ENCODE data around the gene DAB2IP. TPM values are rescaled to one million over a fixed set of nuclear protein-coding genes. Genes with fewer than 3 reads are reported as not detected.

DAB2IP gene
- total and polyA plus RNA-seq, 8 donors = 17.5 to 303 (median 45.6) TPM

DNA sequence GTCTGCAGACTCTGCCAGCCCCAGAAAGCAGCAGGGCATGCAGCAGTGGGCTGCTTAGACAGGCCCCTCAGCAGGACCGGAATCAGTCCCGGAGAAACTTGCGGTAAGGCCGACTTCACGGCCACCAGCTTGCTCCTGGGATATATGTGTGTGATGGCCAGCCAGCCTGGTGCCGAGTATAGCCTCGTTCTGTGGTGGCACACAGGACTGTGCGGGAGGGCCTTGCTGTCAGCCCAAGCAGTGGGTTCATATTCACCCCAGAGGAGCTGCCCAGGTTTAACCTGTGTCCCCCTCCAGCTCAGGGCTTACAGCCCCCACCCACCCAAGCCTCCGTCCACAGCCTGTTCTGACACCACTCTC is 112.9 kb downstream of the DAB2IP start:
- TF ChIP-seq POLR2A (IDR thresholded peaks at IDR 0.05) (no peak), EP300 (IDR thresholded peaks at IDR 0.05) (no peak), POLR2AphosphoS5 (IDR thresholded peaks at IDR 0.05) (no peak)
- TF ChIP-seq, protein P1, sequence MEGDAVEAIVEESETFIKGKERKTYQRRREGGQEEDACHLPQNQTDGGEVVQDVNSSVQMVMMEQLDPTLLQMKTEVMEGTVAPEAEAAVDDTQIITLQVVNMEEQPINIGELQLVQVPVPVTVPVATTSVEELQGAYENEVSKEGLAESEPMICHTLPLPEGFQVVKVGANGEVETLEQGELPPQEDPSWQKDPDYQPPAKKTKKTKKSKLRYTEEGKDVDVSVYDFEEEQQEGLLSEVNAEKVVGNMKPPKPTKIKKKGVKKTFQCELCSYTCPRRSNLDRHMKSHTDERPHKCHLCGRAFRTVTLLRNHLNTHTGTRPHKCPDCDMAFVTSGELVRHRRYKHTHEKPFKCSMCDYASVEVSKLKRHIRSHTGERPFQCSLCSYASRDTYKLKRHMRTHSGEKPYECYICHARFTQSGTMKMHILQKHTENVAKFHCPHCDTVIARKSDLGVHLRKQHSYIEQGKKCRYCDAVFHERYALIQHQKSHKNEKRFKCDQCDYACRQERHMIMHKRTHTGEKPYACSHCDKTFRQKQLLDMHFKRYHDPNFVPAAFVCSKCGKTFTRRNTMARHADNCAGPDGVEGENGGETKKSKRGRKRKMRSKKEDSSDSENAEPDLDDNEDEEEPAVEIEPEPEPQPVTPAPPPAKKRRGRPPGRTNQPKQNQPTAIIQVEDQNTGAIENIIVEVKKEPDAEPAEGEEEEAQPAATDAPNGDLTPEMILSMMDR (IDR thresholded peaks at IDR 0.05) = no peak
- H3K27me3 ChIP-seq = no peaks in the 10 kb centered on the region
- H3K27ac ChIP-seq = peak overlapping the region; percentile 15 to 79 (median 74)
- DNase-seq = no peak
- intact Hi-C loops (cut with DNase I; ENCODE audit: low total_unique reads) = no loop called here
- H3K4me1 ChIP-seq = peaks cover 19 to 28% (median 21%) of the 10 kb centered on the region in 4 donors
- WGBS, 5 donors = 81 to 95% (median 84%) methylated on average over 9 of the region's 9 CpGs
- no peaks in the 10 kb centered on the region for H3K9me3 ChIP-seq
- peaks cover 74 to 100% (median 96%) of the 10 kb centered on the region in 4 donors for H3K36me3 ChIP-seq
- no peak overlapping the region for H3K4me3 ChIP-seq

DNA sequence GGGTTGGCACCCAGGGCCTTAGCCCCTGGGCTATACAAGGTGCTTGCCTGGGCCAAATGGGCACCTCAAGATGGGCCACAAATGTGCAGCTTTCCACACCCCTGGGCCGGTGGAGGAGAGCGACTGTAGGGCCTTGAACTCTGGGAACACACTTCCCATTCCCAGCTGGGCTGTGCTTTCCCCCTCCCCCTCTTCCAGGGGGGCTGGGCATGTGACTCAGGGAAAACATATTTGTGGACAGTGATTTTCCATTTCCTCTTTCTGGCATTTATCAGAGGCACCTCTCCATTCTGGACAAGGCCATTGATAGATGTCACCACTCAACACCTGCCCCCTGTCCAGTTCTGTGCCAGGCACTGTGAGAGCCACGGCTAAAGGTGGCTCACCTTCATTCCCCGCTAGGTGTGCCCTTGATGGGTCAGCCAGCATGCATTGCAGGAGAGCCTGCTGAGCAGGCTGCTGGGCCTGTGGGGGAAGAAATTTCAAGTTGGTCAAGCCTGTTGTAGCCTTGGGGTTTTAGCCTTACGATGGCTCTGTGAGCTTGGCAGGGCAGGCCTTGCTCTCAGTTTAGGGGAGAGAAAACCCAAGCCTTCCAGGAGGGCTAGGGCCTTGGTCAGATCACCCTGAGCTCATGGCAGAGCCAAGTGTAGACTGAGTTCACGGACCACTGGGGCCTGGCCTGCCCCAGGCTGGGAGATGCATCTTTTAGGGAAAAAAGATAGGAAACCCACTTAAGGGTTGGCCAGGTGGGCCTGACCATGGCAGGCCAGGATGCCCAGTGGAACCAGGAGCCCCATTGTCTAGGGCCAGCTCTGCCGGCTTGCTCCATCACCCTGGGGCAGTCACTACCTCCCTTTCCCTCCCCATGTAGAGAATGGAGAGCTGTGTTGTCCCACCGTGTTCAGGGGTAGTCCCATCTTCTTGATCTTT is 113.9 kb downstream of the DAB2IP start:
- WGBS, 5 donors = 43 to 71% (median 44%) methylated on average over 8 of the region's 8 CpGs
- intact Hi-C loops (cut with DNase I; ENCODE audit: low total_unique reads) = no loop called here
- Histone ChIP-seq H3K36me3 (peaks cover 74 to 100% (median 96%) of the 10 kb centered on the region in 4 donors), H3K27ac (peak overlapping the region; percentile 20 to 79 (median 74)), H3K27me3 (no peaks in the 10 kb centered on the region), H3K9me3 (no peaks in the 10 kb centered on the region), H3K4me3 (no peak overlapping the region), H3K4me1 (peaks cover 19 to 28% (median 21%) of the 10 kb centered on the region in 4 donors)
- peak; percentile 69 to 73 for DNase-seq
- TF ChIP-seq POLR2AphosphoS5 (IDR thresholded peaks at IDR 0.05) (peak in 2 of 3 donors; percentile 58 to 83), POLR2A (IDR thresholded peaks at IDR 0.05) (no peak)
- TF ChIP-seq, protein P1 (IDR thresholded peaks at IDR 0.05) = peak in 1 of 7 experiments; percentile 8

DNA sequence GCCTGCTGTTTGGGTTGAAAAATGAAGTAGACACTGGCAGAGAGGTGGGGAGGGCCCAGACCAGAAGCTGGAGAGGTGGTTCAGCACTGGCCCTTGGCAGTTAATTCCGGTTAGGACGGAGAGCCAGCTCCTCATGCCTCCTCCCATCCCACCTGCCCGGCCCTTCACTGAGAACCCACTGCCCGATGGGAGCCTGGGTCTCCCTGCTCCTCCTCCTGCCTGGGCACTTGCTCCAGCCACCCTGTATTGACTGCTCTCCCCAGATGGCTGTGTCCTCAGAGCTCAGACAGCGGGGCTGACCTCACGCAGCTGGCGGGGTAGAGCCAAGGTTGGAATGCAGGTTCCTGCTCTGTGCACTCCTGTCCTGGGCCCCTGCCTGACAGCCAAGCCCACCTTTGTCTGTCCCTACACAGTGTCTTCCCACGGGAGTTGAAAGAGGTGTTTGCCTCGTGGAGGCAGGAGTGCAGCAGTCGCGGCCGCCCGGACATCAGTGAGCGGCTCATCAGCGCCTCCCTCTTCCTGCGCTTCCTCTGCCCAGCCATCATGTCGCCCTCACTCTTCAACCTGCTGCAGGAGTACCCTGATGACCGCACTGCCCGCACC is 114.7 kb downstream of the DAB2IP start:
- 88 to 93% (median 91%) methylated on average over 17 to 19 of the region's 19 CpGs for WGBS, 5 donors
- Histone ChIP-seq H3K27me3 (no peaks in the 10 kb centered on the region), H3K4me1 (peaks cover 19 to 33% (median 26%) of the 10 kb centered on the region in 4 donors), H3K4me3 (no peak overlapping the region), H3K27ac (peak overlapping the region in 4 of 5 donors; percentile 73 to 79 (median 75)), H3K36me3 (peaks cover 69 to 100% (median 96%) of the 10 kb centered on the region in 4 donors), H3K9me3 (no peaks in the 10 kb centered on the region)
- no peak for TF ChIP-seq EP300 (IDR thresholded peaks at IDR 0.05)
- TF ChIP-seq, protein P1 (IDR thresholded peaks at IDR 0.05) = no peak
- TF ChIP-seq POLR2A (IDR thresholded peaks at IDR 0.05) = no peak
- no peak for TF ChIP-seq POLR2AphosphoS5 (IDR thresholded peaks at IDR 0.05)
- no peak for DNase-seq
- intact Hi-C loops (cut with DNase I; ENCODE audit: low total_unique reads) = no loop called here

DNA sequence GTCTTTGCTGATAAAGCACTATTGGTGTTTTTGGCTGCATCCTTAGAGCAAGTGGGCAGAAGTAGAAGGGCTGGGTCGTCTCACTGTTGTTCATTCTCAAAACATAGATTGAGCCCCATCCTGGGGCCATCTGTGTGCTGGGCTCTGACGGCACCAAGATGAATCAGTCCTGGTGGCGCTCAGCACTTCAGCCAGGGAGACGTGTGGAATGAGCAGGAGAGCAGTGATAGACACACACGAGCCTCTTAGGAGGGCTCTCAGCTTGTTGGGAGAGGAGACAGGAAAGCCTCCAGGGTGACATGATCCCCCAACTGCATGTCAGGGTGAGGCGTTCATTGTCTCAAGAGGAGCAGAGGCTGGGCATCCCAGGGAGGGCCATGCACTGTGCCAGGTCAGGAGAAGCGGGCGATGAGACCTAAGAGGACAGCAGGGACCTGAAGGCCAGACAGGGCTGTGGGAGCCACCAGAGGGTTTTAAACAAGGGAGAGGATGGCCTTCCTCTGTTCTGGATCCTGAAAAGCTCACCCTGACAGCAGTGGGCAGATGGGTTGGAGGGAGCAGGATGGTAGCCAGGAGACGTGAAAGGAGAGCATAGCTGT is 115.8 kb downstream of the DAB2IP start:
- DNase-seq = no peak
- peaks cover 19 to 41% (median 35%) of the 10 kb centered on the region in 4 donors for H3K4me1 ChIP-seq
- H3K27ac ChIP-seq = no peak overlapping the region
- TF ChIP-seq EP300 (IDR thresholded peaks at IDR 0.05) = no peak
- TF ChIP-seq POLR2AphosphoS5 (IDR thresholded peaks at IDR 0.05) = no peak
- TF ChIP-seq, protein P1 (IDR thresholded peaks at IDR 0.05) = no peak
- TF ChIP-seq POLR2A (IDR thresholded peaks at IDR 0.05) = no peak
- H3K36me3 ChIP-seq = peaks cover 62 to 100% (median 96%) of the 10 kb centered on the region in 4 donors
- no peak overlapping the region for H3K4me3 ChIP-seq
- no peaks in the 10 kb centered on the region for H3K27me3 ChIP-seq
- 82 to 95% (median 88%) methylated on average over 9 of the region's 9 CpGs for WGBS, 5 donors
- no peaks in the 10 kb centered on the region for H3K9me3 ChIP-seq
- intact Hi-C loops (cut with DNase I; ENCODE audit: low total_unique reads) = no loop called here

Measured in stomach (tissue), 9 donors.